ENCODE results near the gene ARSB.

The ARSB gene

DNA sequence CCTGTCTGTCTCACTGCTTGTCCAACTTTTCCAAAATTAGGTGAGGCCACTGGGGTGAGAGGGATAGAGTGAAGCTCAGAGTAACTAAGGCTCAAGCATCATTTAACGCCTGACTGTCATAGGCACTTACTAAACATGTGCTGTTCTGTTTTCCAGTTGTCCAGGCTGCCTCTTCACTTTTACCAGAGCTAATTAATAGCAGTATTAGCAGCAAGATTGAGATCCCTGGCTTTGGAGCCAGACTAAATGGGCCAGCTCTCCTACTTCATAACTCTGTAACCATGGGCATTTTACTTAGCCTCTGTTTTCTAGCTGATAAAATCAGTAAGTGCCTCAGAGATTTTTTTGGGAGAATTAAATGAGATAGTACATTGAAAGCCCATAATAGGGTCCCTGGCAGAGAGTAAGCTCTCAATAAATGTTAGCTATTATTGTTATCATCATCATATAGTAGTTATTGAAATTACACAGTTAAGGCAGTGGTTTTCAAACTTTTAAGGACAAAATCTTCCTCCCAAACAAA, 190.4 kb downstream of the ARSB start:
- TF ChIP-seq, protein P1, sequence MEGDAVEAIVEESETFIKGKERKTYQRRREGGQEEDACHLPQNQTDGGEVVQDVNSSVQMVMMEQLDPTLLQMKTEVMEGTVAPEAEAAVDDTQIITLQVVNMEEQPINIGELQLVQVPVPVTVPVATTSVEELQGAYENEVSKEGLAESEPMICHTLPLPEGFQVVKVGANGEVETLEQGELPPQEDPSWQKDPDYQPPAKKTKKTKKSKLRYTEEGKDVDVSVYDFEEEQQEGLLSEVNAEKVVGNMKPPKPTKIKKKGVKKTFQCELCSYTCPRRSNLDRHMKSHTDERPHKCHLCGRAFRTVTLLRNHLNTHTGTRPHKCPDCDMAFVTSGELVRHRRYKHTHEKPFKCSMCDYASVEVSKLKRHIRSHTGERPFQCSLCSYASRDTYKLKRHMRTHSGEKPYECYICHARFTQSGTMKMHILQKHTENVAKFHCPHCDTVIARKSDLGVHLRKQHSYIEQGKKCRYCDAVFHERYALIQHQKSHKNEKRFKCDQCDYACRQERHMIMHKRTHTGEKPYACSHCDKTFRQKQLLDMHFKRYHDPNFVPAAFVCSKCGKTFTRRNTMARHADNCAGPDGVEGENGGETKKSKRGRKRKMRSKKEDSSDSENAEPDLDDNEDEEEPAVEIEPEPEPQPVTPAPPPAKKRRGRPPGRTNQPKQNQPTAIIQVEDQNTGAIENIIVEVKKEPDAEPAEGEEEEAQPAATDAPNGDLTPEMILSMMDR (IDR thresholded peaks at IDR 0.05; ENCODE audit: control insufficient read depth, insufficient read depth, low read depth, low read length, missing control alignments), result no peak
- H3K4me3 ChIP-seq (ENCODE audit: control insufficient read depth, low read depth, low read length), result no peak overlapping the region

DNA sequence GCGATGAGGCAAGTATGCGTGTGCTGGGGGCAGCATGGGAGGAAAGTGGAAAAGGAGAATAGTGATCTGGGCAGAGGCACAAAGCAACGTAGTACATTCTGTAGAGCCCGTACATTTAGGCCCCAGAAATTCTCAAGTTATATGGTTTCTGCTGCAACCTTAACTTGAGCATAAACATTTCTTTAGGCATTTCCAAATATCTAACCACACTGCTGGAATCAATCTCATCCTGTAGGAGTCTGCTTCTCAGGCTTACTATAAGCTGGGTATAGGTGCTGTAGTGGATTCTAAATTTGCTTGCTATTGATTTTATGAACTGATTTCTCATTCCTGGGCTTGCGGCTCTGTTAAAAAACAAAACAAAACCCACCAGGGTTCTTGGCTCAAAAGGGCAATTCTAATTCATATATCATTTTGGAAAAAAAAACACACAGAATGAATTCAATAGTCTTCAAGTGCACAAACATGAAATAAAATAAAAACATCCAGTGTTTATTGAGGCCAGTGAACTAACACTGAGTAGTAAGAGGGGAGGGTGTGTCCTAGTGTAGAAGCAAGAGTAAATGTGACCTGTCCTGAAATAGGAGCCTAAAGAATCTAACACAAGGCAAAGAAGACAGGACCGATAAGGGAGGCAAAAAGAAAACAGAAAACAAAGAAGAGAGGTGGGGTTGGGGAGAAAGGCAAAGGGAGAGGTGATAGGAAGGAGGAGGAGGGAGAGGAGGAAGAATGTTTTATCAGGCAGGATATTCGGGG, 191.0 kb downstream of the ARSB start:
- DNase-seq (ENCODE audit: low read depth), result no peak

More for the DNA sequence above, 190.4 kb downstream of the ARSB start:
- DNase-seq (ENCODE audit: low read depth), result no peak

DNA sequence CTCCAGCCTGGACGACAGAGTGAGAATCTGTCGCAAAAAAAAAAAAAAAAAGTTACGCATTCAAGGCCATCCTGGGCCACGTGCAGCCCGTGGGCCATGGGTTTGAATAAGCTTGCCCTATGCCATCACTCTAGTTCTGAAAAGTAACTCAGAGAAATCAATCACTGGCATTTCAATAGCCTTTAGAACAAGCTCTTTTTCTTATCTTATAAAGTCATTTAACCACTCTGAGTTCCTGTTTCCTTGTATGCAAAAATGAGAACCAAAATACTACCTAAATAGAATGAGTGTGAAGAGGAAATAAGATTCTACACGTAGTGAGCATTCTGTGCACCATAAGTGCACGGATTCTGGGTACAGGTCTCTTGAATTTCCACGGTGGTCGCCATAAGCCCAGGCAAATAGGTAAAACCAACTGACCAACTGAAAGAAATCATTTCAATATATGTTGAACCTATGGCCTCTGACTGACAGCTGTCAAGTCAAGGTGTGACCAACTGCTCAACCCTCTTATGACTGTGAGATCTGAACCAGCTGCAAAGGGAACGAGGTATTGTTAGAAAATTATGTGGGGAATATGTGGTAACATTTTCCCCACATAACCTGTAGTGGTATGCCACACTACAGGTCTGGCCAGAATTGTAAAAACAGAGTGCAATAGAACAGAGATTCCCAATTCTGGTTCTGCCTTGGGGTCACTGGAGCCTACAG, 192.6 kb downstream of the ARSB start:
- TF ChIP-seq, protein P1 (IDR thresholded peaks at IDR 0.05; ENCODE audit: control insufficient read depth, insufficient read depth, low read depth, low read length, missing control alignments), result no peak
- H3K4me3 ChIP-seq (ENCODE audit: control insufficient read depth, low read depth, low read length), result no peak overlapping the region
- DNase-seq (ENCODE audit: low read depth), result no peak

More for the DNA sequence above, 191.0 kb downstream of the ARSB start:
- no peak overlapping the region for H3K4me3 ChIP-seq (ENCODE audit: control insufficient read depth, low read depth, low read length)
- TF ChIP-seq, protein P1 (IDR thresholded peaks at IDR 0.05; ENCODE audit: control insufficient read depth, insufficient read depth, low read depth, low read length, missing control alignments), result no peak

DNA sequence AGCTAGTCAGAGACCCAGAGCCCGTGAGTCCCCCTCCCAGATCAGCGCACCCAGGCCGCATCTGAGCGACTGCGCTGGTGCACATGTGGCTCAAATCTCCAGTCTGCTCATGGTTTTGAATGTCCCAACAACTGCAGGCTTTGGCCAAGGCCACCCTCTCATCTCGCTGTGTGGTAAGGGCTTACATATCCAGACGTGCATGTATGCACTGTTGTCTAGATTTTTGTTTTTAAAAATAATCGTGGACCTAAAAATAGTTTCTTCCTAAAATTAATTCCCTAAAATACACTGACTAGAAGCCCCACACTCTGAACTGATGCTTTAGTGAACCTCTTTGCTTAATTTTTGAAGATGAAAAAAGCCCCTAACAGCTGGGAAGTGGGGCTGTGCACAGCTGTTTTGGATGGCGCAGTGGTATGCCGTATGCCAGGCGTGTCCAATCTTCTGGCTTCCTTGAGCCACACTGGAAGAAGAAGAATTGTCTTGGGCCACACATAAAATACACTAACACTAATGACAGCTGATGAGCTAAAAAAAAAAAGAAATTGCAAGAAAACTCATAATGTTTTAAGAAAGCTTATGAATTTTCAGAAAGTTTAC, 193.5 kb downstream of the ARSB start:
- TF ChIP-seq, protein P1 (IDR thresholded peaks at IDR 0.05; ENCODE audit: control insufficient read depth, insufficient read depth, low read depth, low read length, missing control alignments), result no peak
- no peak overlapping the region for H3K4me3 ChIP-seq (ENCODE audit: control insufficient read depth, low read depth, low read length)

DNA sequence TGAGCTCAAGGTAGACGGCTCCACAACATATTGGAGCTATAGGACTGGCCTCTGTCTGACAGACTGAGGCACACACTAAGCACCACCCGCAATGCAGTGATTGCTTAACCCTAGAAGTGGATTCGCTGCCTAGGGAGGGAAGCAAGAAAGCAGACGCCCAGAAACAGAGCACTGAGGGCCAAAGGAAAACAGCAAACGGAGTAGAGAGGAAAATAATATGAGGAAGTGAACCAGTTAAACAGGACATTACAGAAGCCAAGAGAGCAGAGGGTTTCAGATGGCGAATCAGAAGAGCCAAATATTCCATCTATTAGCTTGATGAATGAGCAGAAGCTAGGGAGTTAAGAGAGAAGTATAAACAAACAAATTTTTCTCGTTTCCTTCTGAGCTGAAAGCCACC, 197.3 kb downstream of the ARSB start:
- DNase-seq (ENCODE audit: low read depth), result no peak
- H3K4me3 ChIP-seq (ENCODE audit: control insufficient read depth, low read depth, low read length), result no peak overlapping the region
- TF ChIP-seq, protein P1 (IDR thresholded peaks at IDR 0.05; ENCODE audit: control insufficient read depth, insufficient read depth, low read depth, low read length, missing control alignments), result no peak

More for the DNA sequence above, 193.5 kb downstream of the ARSB start:
- no peak for DNase-seq (ENCODE audit: low read depth)

DNA sequence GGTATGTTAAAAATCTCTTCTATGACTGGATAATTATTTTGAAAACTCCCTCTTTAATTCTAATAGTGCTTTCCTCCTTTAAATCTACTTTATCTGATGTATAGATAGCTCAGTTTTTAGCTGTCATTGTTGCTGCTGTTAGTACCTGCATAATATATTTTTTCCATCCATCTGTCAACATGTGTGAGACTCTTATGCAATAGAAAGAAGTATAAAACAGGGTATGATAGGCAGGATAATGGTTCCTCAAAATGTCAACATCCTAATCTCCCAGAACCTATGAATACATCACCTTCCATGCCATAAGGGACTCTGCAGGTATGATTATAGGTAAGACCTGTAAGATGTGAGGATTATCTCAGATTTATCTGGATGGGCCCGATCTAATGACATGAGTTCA, 199.7 kb downstream of the ARSB start:
- TF ChIP-seq, protein P1 (IDR thresholded peaks at IDR 0.05; ENCODE audit: control insufficient read depth, insufficient read depth, low read depth, low read length, missing control alignments), result no peak
- DNase-seq (ENCODE audit: low read depth), result no peak
- H3K4me3 ChIP-seq (ENCODE audit: control insufficient read depth, low read depth, low read length), result no peak overlapping the region

Measured in AG09309 (cell line).